Measurements from ENCODE around the gene DPYD.

The DPYD gene

GRCh38 chr1:97202481-97203380, 718.1 kb downstream of the DPYD start:
- no peak for DNase-seq (ENCODE audit: low read depth)

- no peak for DNase-seq (ENCODE audit: low read depth)
These were observed 719.2 kb downstream of the DPYD start for GRCh38 chr1:97201641-97202040.

DNA sequence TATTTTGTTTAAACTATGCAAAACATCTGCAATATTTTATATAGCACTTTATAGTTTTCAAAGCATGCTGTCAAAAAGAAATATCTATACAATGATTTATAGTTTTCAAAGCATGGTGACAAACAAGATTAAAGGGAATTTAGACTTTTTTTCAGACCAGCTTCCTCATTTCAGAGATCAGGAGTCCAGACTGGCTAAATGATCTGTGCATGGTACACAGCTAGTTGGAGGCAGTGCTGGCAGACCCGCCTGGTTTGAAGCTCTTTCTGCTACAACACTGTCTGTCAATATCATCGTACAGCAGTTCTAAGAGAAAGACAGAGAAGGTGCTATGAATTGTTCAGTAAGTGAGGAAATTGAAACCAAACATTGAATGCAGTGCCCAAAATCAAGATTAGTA, 720.2 kb downstream of the DPYD start:
- no peak for DNase-seq (ENCODE audit: low read depth)

GRCh38 chr1:97196825-97197516, 723.9 kb downstream of the DPYD start:
- no peak for DNase-seq (ENCODE audit: low read depth)

DNA sequence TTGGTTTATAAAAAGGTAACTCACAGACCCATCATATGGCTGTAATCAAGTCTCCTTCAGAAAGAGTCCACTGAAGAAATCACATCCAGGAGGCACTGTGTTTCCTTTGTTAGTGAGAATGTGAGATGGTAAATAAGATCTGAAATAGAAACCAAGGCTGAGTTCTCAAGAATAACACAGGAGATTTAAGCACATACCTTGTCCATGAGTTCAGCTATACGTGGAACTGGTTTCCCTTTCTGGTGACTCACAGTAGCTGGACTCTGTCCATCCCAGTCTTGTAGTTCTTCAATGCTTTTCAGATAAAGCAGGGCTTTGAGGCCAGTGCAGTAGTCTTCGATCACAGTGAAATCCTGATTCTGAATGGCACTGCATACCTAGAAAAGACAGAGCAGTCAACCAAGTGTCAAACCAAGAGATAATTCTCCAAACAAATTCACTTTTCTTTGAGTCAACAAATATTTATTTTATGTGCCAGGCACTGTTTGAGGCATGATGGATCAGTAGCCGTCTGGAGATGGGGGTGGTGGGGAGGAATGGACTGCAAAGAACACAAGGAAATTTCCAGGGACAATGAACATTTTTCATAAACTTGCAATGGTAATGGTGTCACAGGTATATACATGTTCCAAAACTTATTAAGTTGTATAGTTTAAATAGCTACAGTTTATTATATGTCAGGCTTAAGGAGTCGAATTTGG, 727.8 kb downstream of the DPYD start:
- no peak for DNase-seq (ENCODE audit: low read depth)

GRCh38 chr1:97190326-97190725, 730.5 kb downstream of the DPYD start:
- no peak for DNase-seq (ENCODE audit: low read depth)

GRCh38 chr1:97186381-97186780, 734.5 kb downstream of the DPYD start:
- DNase-seq (ENCODE audit: low read depth) = no peak

- no peak for DNase-seq (ENCODE audit: low read depth)
These were observed 746.7 kb downstream of the DPYD start for GRCh38 chr1:97174039-97174704.

GRCh38 chr1:97170300-97170699, 750.5 kb downstream of the DPYD start:
- no peak for DNase-seq (ENCODE audit: low read depth)

DNA sequence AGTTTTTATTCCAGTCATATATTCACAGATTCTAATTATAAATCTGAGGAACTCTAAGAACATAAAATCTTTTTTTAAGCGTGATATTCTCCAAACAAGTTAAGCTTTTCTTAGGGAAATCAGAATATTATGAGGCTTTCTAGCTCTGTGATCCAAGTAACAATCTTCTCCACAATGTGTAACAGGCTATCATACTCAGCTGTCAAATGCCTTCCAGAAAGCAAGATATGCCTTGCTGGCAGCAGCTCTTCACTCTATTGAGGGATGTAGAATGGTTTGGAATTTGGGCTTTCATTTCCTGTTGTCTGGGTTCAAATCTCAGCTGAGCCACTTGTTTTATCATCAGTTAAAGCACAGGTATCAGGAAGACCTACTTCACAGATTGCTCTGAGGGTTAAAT, 752.8 kb downstream of the DPYD start:
- DNase-seq (ENCODE audit: low read depth) = no peak

DNA sequence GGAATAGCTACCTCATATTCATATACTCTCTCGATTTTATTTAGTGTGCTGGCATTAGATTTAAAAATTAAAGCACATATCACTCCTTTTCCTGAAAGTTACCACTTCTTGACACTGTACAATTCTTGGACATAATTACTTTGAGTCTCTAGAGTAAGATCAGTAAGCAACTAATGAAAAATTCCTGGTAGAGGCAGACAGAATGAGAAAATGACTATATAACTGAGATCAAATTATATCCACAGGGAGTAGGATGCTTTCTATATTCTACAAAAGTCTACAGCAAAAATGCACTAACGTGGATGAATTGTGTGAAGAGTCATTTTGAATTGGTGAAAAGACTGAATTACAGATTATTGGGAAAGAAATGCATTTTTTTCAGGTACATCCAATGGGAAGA, 753.6 kb downstream of the DPYD start:
- no peak for DNase-seq (ENCODE audit: low read depth)

GRCh38 chr1:97166626-97167025, 754.2 kb downstream of the DPYD start:
- no peak for DNase-seq (ENCODE audit: low read depth)

DNA sequence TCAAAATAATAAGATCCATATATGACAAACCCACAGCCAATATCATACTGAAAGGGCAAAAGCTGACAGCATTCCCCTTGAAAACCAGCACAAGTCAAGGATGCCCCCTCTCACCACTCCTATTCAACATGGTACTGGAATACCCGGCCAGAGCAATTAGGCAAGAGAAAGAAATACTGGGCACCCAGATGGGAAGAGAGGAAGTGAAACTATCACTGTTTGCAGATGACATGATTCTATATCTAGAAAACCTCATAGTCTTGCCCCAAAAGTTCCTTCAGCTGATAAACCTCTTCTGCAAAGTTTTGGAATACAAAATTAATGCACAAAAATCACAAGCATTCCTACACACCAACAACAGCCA, 756.6 kb downstream of the DPYD start:
- DNase-seq (ENCODE audit: low read depth) = no peak

GRCh38 chr1:97163591-97164275, 757.1 kb downstream of the DPYD start:
- no peak for DNase-seq (ENCODE audit: low read depth)

DNA sequence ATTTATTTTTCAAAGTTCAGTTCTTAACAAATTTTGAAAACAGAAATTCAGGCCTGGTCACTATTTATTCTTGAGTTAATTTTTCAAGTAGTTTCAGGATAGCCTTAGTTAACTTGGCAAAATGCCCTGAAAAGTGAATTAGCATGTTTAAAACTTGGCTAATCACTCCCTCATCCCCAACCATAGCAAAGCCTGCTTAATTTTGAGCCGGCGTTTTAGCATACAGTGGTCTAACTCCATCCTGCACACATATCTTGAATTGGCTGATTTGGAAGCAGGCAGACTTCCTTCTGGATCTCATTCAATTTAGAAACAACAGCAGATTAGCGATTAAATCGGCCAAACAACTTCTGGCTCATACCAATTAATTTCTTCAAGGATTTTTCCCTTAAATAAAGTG, 760.0 kb downstream of the DPYD start:
- DNase-seq (ENCODE audit: low read depth) = no peak

- DNase-seq (ENCODE audit: low read depth) = no peak
These were observed 761.5 kb downstream of the DPYD start for GRCh38 chr1:97159342-97159741.

- no peak for DNase-seq (ENCODE audit: low read depth)
These were observed 762.1 kb downstream of the DPYD start for GRCh38 chr1:97158691-97159096.

- DNase-seq (ENCODE audit: low read depth) = no peak
These were observed 762.8 kb downstream of the DPYD start for GRCh38 chr1:97157991-97158390.

- no peak for DNase-seq (ENCODE audit: low read depth)
These were observed 769.2 kb downstream of the DPYD start for GRCh38 chr1:97151651-97152050.

- no peak for DNase-seq (ENCODE audit: low read depth)
These were observed 775.4 kb downstream of the DPYD start for GRCh38 chr1:97145321-97145956.

DNA sequence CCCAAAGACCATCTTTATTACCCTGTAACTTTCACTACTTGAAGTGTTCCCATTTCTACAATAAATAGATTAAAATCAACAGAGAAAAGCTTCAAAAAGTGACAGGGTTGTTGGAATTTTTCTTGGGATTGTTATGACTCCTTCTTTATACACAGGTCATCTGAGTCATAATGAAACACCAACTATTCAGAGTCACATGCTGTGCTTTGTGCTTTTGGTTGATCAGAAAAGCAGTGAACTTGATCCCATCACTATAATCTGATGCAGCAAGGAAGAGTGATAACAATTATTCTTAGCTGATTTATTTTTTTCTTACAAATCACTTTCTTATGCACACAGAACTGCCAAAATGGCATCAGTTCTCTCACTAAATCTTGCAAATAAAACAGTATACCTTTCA, 776.3 kb downstream of the DPYD start:
- no peak for DNase-seq (ENCODE audit: low read depth)

All from activated T-cell treated with anti-CD3 and anti-CD28 coated beads for 1 hour (primary cell).